Glomerular visceral epithelial cell (primary cell): Measurements from ENCODE around the gene KLHDC1.
"Not testable (repeated sequence)": the region's sequence is repeated elsewhere in the genome, so short reads cannot be mapped to it uniquely, and the experiment has no call there.

Experiments
- DNase-seq: peaks from one replicate; pipeline ENCODE4 v3.0.0-alpha.2; 2016; ENCODE audit errors: extremely low spot score

Gene KLHDC1

GRCh38 chr14:49692811-49693734 is at the start of gene KLHDC1:
Gene KLHDC1, plus strand, starts transcription at chr14:49693120. Its CDS starts 75 bp downstream, at chr14:49693195.
- peak; percentile 79 for DNase-seq

- no peak for DNase-seq
These were observed 39.4 kb upstream of the KLHDC1 start for GRCh38 chr14:49653508-49653907.

- DNase-seq, result no peak
These were observed 38.4 kb upstream of the KLHDC1 start for GRCh38 chr14:49654511-49654910.

GRCh38 chr14:49657500-49657899 is 35.4 kb upstream of the KLHDC1 start:
- not testable (repeated sequence) for DNase-seq

DNA sequence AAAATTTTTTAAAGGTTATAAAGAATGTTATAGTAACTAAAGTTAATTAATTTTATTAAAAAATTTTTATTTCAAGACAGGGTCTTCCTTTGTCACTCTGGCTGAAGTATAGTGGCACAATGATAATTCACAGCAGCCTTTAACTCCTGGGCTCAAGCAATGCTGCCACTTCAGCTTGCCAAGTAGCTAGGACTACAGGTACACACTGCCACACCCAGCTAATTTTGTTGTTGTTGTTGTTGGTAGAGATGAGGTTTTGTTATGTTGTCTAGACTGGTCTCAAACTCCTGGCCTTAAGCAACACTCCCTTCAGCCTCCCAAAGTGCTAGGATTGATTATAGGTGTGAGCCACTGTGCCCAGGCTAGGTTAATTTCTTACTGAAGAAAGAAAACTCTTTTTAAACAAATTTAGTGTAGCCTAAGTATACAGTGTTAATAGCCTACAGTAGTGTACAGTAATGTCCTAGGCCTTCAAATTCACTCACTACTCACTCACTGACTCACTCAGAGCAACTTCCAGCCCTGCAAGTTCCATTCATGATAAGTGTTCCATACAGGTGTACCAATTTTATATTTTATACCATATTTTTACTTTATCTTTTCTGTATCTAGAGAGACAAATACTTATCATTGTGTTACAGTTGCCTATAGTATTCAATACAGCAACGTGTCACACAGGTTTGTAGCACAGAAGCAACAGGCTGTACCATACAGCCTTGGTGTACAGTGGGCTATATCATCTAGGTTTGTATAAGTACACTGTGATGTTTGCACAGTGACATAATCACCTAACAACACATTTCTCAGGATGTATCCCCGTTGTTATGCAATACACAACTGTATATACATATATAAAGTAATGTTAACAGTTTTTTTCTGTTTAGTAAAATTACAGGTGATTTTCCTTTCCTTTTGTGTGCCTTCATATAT is 33.1 kb upstream of the KLHDC1 start:
- DNase-seq, result no peak

DNA sequence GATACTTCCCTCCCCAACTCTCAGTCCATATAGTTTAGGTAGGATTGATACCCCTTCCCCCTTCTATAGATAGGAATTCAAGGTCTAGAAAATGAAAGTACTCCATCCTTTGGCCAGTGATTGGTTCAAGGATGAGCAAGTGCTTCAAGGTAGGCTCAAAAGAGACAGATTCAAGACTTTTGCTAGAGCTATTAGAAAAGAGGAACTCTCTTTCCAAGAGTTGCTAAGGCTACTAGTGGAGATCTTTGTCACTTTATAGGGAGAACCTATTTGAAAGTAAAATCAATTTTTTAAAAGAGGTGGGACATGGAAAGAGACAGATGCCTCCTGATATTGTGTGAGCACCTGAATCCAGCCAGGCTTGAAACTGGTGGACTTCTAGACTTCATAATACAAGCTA is 22.4 kb upstream of the KLHDC1 start:
- no peak for DNase-seq

DNA sequence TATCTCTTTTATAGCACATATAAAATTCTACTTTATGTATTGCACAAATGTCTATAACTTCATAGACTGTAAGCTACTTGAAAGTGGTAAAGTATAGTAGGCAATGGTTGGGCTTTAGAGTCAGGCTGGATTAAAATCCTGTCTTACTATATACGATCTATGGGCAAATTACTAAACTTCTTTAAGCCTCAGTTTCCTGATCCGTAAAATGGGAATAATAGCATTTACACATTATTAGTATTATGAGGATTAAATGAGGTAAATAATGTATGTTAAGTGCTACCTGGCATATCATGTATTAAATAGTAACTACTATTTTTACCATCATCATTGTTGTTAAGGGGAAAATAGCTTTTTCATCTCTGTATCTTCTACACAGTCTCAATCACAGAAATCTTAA is 19.3 kb upstream of the KLHDC1 start:
- no peak for DNase-seq

DNA sequence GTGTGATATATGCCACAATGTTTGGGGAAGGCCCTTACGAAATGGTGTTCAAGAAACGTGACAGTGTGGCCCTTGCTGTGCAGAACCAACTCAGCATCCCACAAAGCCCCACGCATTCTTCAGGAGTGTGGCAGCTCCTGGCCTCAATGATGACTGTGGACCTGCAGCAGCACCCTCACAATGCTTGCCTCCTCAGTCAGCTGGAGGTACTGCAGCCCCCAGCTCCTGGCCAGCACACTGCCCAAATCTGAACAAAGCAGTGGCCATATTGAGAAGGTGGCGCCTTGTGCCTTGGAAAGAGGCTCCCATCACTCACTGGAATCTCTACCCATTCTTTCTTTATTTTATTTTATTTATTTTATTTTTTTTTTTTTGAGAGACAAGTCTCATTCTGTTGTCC is 15.3 kb upstream of the KLHDC1 start:
- no peak for DNase-seq

DNA sequence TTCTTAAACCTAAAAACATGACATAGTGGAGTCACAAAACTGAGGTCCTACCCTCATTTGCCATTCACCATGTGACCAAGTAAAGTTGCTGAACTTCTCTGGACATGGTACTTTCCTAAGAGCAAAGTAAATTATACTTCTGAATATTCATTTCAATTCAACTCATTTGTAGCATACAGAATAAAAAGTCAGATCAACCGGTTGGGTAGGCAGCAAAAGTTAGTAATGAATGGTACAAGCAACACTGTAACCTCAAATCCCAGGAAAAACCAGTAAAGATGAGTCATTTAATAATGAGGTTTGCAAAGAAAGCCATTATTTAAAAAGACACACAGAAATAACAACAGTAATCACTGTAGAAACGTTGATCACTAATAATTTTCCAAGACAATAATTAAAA is 13.6 kb upstream of the KLHDC1 start:
- DNase-seq, result no peak

- DNase-seq, result no peak
These were observed 6.5 kb upstream of the KLHDC1 start for GRCh38 chr14:49686425-49686824.

GRCh38 chr14:49687942-49688700 is 4.8 kb upstream of the KLHDC1 start, which contains the start of gene POLE2:
Gene POLE2, minus strand, starts transcription at chr14:49688214. Its CDS starts 11 bp downstream, at chr14:49688203.
- DNase-seq, result peak; percentile 66

- DNase-seq, result no peak
These were observed 4.3 kb upstream of the KLHDC1 start for GRCh38 chr14:49688701-49689030.

GRCh38 chr14:49691031-49691430 is 1.9 kb upstream of the KLHDC1 start:
- DNase-seq, result no peak

DNA sequence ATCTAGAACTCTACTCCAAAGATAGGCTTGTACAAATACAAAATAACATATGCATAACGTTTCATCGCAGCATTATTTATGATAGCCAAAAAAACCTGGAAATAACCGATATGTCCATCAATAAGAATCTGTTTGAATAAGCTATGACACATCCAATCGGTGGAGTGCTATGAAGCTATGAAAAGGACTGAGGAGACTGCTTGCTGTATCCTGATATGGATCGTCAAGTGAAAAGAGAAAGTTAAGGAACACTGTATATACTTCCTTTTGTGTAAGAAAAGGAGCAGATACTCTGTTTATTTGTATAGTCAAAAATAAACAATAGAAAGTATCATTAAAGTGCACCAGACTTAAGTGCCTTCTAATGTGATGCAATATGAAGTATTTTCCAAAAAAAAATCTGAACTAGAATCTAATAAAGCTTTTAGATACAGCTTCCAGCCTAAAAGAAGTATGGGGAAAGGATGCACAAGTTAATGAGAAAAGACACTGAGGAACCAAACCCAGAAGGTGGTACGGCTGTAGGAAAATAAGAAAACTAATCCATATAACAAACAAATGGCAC is 645 bp upstream of the KLHDC1 start:
- no peak for DNase-seq

GRCh38 chr14:49693735-49694124 is 810 bp downstream of the KLHDC1 start:
- DNase-seq, result not testable (repeated sequence)

- no peak for DNase-seq
These were observed 9.8 kb downstream of the KLHDC1 start for GRCh38 chr14:49702725-49703124.

- no peak for DNase-seq
These were observed 11.0 kb downstream of the KLHDC1 start for GRCh38 chr14:49703965-49704364.

GRCh38 chr14:49704471-49704870 is 11.6 kb downstream of the KLHDC1 start:
- not testable (repeated sequence) for DNase-seq

- DNase-seq, result not testable (repeated sequence)
These were observed 18.1 kb downstream of the KLHDC1 start for GRCh38 chr14:49710993-49711392.

GRCh38 chr14:49720744-49721143 is 27.8 kb downstream of the KLHDC1 start:
- no peak for DNase-seq

- DNase-seq, result not testable (repeated sequence)
These were observed 29.0 kb downstream of the KLHDC1 start for GRCh38 chr14:49721733-49722435.
